GM20431 (cell line): ENCODE measurements around the gene ZP2.

Experiments
- in situ Hi-C: fragments of 300-500 bp; cut with MseI, MboI; formaldehyde crosslinking; loops from one replicate; pipeline ENCODE4 v1.15.0; 2020; ENCODE audit warnings: low sequenced_read_pairs; ENCODE audit not compliant: unreplicated experiment

The ZP2 gene

DNA sequence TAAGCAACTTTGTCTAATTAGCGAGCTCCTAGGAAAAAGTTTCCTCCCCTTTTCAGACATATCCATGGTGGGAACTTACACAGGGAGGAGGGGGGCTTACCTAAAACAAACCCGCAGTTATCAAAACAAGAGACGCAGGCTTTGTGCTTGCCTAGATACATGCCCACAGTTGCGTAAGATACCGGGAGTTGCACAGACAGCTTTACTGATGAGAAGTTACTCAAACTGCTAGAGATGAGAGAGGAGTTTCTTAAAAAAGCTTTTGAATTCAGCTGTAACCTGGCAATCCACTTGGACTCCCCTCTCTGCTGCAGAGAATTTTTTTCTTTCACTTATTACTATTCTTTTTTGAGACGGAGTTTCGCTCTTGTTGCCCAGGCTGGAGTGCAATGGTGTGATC, 6.8 kb upstream of the ZP2 start:
- in situ Hi-C loops: no loop called here

DNA sequence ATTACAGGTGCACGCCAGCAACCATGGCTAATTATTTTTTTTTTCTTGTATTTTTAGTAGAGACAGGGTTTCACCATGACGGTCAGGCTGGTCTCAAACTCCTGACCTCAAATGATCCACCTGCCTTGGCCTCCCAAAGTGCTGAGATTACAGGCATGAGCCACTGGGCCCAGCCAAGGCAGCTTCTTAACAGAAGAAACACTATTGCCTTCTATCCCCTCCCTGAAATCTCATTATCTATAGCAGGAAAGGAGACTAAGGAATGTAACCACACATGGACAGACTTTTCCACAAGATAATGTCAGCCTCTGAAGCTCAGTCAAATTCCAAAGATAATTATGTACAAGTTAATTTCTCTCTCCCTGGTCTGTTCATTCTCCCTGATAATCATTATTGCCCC, 5.7 kb upstream of the ZP2 start:
- in situ Hi-C loops: no loop called here

DNA sequence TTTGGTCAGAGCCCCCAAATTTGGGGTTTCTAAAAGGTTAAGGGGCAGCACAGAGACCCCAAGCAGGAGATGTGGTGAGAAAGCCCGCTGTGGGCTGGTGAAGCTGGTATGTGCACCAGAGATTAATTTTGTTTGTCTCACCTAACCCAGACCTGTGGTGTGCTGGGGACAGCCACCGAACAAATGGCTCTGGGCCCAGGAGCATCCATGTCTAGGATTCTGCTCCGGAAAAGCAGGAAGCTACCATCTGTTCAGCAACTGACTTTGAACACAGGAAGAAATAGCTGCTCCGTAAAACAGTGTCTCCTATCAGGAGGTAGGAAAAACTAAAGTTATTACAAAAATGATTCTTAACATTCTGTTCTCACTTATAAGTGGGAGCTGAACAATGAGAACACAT, 2.7 kb upstream of the ZP2 start:
- in situ Hi-C loops: no loop called here

DNA sequence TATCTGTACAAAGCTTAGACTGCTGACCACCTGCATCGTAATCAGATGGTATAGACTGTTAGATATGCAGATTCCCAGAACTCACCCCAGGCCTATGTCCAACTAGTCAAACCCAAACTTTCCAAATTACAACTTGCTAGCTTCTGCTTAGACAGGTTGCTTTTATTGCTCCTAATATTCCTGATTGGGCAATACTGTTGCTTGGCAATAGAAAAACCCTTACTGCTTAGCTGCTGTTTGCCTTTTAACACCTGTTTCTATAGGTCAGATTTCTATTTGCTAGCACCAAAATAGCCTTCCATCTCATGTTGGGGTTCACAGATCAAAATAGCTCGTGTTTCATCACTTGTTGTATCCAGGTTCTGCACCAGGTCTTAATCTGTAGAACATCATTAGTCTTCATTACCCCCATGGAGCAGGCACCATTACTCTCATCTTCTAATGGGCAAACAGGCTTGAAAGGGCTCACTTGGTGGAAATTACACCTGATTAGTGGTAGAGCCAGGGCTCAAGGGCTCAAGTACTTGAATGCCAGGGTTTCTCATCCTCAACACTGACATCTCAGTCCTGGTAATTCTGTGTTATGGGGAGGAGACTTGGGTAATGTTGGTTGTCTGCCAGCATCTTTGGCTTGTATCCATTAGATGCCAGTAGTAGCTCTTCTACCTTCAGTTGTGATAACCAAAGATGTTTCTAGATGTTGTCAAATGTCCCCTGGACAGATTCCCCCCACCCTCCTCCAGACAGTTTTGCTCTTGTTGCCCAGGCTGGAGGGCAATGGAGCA, 2.7 kb downstream of the ZP2 start:
- in situ Hi-C loops: no loop called here

DNA sequence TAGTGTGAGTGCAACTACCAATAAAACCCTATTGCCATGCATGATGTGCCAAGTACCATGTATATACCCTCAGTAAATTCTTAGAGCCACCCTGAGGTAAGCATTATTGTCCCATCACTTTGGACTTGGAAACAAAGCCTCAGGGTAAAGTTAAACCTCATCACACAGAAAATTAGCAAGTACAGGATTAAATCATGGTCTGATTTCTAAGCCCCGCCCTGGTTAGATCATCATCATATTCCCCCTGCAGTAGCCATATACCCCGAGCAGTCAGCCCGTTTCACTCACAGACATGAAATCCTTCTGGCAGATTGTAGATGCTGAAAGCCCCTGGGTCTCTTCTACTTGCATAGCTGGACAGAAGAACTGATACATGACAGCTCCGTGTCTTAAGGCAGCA, 4.8 kb downstream of the ZP2 start:
- in situ Hi-C loops: no loop called here

DNA sequence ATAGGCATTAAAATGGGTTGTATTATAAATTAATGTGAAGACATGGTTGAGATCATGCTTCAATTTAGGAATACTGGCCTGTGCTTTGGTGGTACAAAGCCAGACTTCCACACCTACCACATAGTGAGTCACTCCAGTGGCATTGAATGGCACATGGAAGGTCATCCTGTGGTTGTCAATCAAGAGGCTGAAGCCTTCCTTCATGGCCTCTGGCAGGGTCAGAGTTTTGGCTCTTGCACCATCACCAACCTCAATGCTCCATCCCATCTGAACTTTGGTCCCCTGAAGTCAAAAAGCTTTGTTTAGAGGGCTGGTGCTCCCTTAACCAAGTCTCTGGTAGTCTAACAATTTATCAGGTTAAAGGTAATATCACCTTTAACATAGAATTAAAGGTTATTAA, 6.1 kb downstream of the ZP2 start:
- in situ Hi-C loops: no loop called here

DNA sequence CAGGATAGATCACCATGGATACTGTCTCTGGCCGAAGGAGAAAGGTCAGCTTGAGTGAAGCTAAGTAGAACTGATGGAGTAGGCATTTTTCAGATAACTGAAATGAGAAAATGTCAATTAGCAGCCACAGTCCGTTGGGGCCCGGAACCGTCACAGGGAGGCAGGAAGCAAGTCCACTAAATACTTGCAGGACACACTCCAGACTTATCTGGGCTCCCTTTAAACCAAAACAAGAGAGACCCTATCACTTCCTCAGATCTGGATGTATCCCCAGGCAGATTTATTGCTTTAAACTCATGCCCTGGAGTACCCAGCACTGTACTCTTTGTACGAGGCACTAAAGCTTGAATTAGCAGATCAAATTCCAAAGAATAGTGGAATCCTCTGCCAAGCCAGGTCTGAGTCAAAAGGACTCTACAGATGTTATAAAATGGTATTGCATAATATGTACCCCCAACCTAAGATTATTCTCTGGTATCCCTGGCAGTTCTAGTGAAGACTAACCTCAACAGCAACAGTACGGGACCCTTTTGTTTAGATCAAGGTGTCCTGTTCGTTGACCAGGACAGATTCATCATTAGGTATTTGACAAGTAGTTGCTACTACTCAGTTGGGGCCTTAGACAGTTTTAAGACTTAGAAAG, 8.1 kb downstream of the ZP2 start:
- in situ Hi-C loops: no loop called here

DNA sequence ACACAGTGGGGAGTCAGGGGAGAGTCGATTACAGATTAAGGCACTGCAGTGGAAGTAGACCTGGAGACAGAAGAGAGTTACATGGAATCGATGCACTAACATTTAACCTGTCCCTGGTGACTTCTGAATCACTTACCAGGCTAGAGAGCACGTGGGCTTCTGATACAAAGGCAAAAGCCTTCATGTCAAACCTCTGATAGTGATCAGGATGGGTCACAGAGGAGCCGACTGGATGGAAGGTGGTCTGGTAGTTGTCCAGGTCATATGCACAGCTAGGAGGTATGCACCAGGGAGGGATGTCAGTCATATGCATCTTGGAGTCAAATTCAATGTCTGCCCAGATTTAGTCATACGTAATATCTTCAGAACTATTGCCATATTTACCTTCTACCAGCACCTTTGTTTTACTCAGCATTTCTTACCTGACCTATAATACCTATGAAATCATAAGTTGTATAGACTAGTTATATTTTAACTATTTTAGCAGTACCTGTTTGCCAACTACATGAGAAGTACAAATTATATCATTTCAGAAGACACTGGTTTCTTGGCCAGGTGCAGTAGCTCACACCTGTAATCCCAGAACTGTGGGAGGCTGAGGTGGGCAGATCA, 11.7 kb downstream of the ZP2 start:
- in situ Hi-C loops: loop anchor here (25.0 kb wide), 1 partner anchor 88 kb away; the partner anchor contains the start of gene CRYM

DNA sequence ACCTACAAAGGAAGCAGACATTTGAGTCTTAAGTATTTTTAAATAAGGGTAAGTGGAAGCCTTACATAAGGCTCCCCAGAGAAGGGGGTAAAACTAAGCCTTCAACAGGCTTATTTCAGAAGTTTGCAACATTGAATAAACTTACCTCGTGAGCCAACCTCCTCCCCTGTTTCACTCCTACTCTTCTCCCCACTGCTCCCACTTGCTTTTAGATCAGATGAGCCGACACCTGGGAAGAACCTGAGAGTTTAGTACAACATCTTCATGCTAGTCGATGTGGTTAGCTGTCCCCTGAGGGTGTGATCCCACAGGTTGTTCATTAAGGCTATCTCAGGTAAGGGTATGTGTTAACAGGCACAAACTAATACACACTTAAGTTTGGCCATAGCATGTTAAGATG, 13.8 kb downstream of the ZP2 start:
- in situ Hi-C loops: loop anchor here (25.0 kb wide), 1 partner anchor 90 kb away; the partner anchor contains the start of gene CRYM

DNA sequence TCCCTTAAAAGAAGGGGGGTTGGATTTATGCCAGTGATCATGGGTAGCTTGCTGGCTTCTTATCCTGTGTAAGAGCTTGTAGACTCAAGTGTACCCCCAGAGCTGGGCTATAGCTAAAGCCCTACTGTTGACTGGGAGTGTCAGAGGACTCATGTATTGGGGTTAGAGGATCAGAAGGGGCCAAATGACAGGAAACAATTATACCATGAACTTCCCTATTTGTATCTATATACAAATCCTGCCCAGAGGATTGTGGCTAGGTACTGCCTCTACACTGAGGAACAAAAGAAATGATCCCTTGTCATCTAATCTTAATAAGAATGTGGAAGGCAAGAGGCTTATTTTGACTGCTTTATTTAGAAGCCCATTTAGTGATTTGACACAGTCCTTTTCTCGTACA, 14.3 kb downstream of the ZP2 start:
- in situ Hi-C loops: loop anchor here (25.0 kb wide), 1 partner anchor 90 kb away; the partner anchor contains the start of gene CRYM

DNA sequence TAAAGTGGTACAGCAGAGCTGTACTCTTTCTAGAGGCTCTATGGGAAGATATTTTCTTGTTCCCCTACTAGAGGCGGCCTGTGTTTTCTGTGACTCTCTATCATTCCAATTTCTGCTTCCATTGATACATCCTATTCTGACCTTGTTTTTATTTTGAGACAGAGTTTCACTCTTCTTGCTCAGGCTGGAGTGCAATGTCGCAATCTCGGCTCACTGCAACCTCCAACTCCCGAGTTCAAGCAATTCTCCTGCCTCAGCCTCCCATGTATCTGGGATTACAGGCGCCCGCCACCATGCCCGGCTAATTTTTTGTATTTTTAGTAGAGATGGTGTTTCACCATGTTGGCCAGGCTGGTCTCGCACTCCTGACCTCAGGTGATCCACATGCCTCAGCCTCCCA, 16.0 kb downstream of the ZP2 start:
- in situ Hi-C loops: loop anchor here (25.0 kb wide), 1 partner anchor 92 kb away; the partner anchor contains the start of gene CRYM

DNA sequence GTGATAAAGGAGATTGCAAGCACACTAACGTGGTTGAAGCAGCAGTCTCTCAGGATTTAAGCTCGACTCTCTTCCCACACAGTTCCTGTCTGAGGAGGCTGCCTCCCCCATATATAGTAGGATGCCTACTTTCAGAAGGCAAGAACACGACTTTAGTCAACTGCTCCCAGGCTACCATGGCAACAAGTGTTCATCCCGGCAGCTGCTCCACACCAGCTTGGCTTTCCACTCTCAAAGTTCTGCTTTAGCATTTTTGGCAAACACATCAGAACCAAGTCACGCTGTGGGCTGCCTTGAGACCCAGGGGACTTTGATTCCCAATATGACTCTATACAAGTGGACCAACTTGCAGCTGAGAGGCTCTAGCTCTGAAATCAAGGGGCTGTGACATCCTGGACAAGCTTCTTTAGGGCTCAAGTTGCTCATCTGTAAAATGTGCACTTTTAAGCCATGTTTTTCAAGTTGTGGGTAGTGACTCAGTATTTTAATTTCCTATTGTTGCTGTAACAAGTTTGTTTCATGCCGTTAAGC, 16.5 kb downstream of the ZP2 start:
- in situ Hi-C loops: loop anchor here (25.0 kb wide), 1 partner anchor 92 kb away; the partner anchor contains the start of gene CRYM

DNA sequence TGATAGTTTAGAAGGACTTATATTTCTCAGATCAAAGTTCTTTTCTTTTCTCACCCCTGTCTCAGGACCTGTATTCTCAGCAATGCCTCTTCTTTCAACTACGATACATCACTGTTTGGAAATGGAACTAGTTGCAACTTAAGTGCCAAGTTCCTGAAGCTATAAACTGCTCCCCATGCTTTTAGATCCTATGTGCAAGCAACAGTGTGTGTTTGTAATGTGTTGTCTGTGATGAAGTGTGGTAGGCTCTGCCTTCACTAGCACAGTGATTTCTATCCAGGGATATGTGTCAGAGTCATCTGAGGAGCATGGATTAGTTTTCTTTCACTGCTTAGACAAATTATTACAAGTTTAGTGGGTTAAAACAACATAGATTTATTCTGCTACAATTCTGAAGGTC, 18.4 kb downstream of the ZP2 start:
- in situ Hi-C loops: loop anchor here (25.0 kb wide), 1 partner anchor 94 kb away; the partner anchor contains the start of gene CRYM

DNA sequence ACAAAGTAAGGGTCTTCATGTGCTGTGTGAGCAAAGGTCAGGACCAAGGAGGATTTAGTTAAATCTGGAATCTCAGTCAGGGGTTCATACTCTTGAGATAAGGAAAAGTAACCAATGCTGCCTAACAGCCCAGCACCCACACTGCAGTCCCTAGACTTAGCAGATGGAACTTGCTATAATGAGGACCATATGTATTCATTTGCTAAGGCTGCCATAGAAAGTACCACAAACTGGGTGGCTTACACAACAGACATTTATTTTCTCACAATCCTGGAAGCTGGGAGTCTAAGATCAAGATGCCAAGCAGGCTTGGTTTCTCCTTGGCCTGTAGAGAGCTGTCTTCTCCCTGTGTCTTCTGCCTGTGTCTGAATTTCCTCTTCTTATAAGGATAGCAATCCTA, 20.8 kb downstream of the ZP2 start:
- in situ Hi-C loops: loop anchor here (25.0 kb wide), 1 partner anchor 97 kb away; the partner anchor contains the start of gene CRYM

DNA sequence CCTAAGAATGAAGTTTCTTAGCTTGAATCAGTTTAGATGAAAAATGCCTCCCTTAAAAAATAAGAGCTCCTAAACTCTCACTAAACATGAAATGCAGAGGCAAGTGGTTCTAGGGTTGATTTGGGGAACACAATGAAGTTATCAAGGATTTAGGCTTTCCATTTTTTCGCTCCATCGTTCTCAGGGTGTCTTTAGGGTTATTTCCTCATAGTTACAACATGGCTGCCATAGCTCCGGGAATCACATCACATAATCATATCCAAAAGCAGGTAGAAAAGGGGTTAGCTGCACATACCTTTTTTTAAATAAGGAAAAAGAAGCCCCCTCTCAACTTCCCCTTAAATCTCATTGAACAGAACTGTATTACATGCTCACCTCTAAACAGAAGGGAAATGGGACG, 21.4 kb downstream of the ZP2 start:
- in situ Hi-C loops: loop anchor here (25.0 kb wide), 1 partner anchor 97 kb away; the partner anchor contains the start of gene CRYM

DNA sequence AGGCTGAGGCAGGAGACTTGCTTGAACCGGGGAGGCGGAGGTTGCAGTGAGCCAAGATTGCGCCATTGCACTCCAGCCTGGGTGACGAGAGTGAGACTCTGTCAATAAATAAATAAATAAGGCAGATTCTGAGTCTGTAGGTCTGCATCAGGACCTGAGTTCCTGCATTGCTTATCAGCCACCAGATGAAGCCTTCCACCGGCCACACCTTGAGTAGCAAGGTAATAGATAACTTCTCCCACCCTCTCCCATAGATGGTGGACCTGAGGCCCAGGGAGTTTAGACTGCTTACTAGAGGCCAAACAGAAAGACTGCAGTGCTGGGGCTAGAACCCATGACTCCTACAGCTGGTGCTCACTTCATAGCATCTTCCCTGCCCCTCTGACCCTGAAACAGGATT, 22.1 kb downstream of the ZP2 start:
- in situ Hi-C loops: loop anchor here (25.0 kb wide), 1 partner anchor 98 kb away; the partner anchor contains the start of gene CRYM

DNA sequence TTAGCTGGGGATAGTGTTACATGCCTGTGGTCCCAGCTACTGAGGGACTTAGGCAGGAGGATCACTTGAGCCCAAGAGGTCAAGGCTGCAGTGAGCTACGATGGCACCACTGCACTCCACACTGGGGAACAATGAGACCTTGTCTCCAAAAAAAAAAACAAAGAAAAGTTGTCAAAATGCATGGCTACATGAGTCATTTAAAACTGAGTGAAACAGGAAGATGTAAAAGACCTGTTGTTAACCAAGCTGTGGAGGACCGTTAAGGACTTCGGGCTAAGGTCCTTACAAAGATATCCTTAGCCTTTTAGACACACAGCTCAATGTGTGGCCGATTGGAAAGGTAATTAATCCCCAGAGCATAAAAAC, 25.1 kb downstream of the ZP2 start:
- in situ Hi-C loops: loop anchor here (25.0 kb wide), 1 partner anchor 101 kb away; the partner anchor contains the start of gene CRYM

DNA sequence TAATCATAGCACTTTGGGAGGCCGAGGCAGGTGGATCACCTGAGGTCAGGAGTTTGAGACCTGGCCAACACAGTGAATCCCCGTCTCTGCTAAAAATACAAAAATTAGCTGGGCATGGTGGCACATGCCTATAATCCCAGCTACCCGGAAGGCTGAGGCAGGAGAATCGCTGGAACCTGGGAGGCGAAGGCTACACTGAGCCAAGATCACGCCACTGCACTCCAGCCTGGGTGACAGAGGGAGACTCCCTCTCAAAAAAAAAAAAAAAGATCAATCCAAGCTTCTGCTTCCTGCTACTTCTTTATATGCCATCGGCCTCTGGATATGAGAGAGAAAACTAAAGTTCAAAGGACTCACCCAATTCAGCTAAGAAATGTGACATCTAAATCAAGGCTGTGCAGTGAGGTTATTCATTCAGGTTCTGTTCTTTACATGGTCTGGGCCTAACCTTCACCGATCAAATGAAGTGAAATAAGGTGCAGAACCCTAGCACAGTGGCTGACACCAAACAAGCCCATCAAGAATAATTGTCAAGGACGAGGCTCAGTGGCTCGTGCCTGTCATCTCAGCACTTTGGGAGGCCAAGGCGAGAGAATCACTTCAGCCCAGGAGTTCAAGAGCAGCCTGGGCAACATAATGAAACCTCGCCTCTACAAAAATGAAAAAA, 25.6 kb downstream of the ZP2 start:
- in situ Hi-C loops: loop anchor here (25.0 kb wide), 1 partner anchor 102 kb away; the partner anchor contains the start of gene CRYM

DNA sequence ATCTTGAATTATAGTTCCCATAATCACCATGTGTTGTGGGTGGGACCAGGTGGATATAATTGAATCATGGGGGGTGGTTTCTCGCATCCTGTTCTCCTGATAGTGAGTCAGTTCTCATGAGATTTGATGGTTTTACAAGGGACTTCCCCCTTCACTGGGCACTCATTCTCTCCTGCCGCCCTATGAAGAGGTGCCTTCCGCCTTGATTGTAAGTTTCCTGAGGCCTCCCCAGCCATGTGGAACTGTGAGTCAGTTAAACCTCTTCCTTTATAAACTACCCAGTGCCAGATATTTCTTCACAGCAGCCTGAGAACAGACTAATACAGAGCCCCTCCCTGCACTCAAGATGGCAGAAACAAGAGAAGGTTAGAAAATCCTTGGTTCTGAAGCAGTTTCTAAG, 26.5 kb downstream of the ZP2 start:
- in situ Hi-C loops: loop anchor here (25.0 kb wide), 1 partner anchor 102 kb away; the partner anchor contains the start of gene CRYM

DNA sequence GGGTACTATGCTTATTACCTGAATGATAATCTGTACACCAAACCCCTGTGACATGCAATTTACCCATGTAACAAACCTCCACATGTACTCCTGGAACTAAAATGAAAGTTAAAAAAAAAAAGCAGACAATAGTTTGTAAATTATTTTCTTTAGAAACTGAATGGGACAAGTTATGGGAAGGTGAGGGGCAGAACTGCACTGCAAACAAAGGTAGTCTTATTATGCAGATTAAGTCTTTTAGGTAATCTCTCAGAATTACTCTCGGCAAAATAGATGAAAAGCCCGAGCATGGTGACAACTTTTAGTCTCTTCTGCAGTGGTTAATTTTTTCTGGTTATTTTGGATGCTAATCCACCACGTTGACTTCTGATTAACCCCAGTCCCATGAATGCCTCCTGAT, 27.4 kb downstream of the ZP2 start:
- in situ Hi-C loops: loop anchor here (25.0 kb wide), 1 partner anchor 103 kb away; the partner anchor contains the start of gene CRYM
